GM18517 (cell line): Measurements from ENCODE around the gene PRDM11.

Source experiments
- ATAC-seq: cut with Tn5 transposase; IDR thresholded peaks from one replicate; pipeline ENCODE4 v1.9.1; 2021; ENCODE audit warnings: mild to moderate bottlenecking, moderate library complexity; ENCODE audit not compliant: unreplicated experiment

Gene PRDM11

DNA sequence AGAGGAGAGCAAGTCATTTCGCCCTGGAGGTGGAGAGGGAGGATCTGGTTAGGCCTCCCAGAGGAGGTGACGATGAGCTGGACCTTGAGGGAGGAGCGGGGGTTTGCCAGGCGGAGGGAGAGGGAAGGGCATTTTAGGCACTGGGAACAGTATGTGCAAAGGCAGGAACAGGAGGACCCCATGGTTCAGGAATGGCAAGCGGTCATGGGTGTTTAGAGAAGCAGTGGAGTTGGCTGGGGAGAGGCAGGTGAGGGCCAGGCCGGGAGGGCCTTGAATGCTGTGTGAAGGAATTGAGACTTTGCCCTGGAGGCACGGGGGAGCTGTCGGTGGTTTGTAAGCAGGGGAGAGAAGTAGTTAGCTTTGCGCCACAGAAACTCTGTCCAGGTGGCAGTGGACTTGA is 10.3 kb downstream of the PRDM11 start:
- no peak for ATAC-seq

DNA sequence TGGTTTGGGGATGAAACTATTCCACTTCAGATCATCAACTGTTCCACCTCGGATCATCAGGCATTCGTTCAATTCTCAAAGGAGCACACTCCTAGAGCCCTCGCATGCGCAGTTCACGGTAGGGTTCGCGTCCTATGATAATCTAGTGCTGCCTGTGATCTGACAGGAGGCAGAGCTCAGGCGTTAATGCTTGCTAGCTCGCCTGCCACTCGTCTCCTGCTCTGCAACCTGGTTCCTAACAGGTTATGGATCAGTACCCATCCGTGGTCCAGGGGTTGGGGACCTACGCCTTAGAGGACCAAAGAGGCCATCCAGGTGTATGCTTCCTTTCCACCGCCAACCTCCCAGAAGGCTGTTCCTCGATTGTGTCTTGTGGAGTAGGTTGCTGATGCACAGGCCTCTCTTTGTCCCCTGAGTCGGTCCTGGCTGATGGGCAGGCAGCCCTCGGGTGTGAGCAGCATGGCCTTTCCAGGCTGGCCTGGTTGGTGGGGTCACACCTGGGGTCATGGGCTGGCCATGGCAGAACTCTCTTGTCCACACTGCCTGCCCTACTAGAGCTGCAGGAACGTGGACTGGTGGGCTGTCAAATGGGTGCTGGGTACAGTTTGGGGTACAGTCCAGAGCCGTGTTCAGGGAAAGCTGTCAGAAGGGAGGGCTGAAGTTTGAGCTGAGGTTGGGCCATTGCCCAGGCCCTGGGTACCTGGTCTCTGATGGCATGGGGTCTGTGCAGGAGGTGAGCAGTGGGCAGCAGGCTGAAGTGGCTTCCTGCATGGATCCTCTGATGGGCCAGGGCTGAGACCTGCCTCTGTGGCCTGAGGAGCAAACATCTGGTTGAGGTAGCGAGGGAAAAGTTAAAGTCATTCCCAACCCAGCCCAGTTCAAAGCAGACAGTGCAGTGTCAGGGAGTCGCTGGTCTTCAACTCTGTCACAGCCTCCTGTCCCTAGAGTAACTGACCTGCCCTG is 11.1 kb downstream of the PRDM11 start:
- no peak for ATAC-seq

DNA sequence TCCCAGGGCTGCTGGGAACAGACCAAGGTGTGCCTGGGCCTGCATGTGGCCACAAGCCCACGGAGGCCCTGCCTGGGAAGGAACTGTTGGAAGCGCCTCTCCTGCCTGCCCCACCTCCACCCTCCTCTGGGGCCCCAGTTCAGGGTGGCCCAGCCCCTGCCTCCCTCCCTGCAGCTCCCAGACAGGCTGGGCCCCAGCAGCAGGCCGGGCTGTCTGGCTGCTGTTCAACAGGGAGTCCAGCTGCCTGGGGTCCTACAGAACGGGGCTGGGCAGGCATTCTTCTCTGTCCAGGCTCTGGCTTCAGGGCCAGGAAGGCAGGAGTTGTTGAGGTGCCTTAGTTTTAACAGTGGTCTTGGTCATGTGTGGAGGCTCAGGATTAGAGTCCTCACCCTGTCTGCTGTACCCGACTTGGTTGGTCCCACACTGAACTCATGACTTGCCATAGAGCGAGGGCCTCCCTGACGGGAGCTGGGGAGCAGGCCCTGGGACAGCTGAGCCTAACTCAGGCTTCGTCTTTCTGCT is 11.8 kb downstream of the PRDM11 start:
- no peak for ATAC-seq

DNA sequence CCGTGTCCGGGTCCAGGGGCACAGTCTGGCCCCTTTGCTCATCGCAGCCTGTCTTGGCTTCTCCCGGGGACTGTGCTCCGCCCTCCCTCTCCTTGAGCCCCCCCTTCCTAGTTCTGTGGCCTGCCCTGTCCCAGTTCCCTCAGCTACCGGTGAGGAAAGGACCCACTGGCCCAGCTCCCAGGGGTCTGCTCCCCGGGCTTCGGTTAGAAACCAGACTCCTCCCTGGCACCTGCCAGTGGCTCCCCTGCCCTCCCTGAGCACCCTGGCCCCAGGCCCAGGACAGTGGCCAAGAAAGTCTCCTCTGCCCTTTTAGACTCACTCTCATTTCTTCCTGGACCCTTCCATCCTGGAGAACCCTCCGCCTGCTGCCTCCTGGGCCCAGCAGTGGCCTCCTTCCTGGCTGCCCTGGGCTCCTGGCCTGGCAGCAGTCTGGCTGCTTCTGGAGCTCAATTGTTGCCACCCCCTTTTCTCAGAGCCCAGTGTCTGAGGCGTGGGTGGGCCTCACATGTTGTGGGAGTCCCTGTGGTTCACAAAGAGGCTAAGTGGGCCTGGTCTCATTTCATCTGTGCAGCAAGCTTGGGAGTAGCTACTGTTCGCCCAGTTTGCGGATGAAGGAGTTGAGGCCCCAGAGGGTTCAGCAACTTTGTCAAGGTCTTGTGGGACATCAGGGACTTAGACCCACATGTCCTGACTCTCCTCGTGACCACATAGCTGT is 12.6 kb downstream of the PRDM11 start:
- ATAC-seq, result no peak

DNA sequence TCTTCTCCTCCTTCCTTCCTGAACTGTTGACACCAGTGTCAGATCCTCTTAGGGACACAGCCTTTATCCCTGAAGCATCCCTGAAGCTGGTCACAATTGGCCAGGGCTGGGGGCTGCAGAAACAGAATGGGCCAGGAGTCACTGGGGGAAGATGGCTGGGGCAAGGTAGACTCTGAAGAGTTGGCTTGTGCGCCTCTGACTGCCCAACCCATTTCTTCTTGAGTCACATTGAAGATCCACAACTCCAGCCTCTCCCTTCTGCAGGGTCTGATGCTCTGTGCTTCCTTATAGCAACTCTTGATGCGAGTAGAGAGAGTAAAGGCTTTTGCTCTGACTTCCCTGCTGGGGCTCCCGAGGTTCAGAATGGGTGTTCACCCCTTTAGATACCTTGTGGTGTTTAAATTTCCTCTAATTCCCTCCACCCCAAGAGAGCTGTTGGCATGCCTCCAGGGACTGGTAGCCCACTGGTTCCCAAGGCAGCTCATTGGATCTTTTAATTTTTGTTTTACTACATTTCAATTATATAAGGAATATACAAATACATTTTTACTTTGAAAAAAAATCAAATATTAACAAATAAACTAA is 13.4 kb downstream of the PRDM11 start:
- ATAC-seq, result no peak

DNA sequence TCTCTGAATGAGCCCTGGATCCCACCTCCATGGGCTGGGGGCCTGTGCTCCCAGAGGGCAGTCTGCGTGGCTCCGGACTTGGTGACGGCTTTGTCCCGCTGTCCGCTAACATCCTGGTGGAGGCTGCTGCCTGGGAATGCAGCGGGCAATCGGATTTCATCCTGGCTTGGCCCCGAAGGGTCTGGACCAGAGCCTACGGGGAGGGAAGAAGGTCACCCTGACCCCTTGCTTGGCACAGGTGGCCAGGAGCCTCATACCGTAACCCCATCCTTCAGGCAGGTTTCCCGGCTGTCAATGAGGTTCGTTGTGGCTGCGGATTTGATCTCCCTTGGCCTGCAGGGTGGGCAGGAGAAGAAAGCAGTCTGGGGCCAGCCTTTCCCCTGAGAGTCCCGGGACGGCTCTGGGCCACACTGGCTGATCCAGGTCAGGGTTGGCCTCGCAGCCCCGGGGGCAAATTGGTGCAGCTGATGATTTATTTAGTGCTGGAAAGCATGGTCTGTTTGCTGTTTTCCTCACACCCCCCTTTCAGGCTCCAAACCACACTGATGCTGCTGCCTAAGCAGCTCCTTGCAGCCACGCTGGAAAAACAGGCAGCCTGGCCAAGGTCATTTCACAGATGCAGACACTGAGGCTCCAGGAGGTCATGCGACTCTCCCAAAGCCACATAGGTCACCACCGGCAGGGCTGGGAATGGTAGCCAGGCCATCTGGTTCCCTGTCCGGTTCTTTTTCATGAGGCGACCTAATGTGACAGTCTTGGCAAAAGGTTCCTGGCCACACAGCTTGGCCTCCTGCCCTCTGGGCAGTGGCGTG is 15.0 kb downstream of the PRDM11 start:
- ATAC-seq, result no peak

DNA sequence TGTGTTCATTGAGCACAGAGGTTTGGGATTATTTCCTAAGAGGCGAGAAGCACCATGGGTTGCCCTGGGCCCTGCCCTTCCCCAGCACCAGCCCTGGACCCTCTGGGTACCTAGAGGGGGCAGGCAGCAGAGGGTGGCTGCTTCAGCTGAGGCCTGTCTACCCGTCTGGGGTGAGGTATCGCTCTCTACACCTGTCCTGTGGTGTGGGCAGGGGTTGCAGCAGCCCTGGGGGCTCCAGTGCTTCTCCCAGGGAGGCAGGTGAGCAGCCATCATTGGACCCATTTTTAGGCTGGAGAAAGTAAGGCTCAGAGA is 15.6 kb downstream of the PRDM11 start:
- no peak for ATAC-seq

DNA sequence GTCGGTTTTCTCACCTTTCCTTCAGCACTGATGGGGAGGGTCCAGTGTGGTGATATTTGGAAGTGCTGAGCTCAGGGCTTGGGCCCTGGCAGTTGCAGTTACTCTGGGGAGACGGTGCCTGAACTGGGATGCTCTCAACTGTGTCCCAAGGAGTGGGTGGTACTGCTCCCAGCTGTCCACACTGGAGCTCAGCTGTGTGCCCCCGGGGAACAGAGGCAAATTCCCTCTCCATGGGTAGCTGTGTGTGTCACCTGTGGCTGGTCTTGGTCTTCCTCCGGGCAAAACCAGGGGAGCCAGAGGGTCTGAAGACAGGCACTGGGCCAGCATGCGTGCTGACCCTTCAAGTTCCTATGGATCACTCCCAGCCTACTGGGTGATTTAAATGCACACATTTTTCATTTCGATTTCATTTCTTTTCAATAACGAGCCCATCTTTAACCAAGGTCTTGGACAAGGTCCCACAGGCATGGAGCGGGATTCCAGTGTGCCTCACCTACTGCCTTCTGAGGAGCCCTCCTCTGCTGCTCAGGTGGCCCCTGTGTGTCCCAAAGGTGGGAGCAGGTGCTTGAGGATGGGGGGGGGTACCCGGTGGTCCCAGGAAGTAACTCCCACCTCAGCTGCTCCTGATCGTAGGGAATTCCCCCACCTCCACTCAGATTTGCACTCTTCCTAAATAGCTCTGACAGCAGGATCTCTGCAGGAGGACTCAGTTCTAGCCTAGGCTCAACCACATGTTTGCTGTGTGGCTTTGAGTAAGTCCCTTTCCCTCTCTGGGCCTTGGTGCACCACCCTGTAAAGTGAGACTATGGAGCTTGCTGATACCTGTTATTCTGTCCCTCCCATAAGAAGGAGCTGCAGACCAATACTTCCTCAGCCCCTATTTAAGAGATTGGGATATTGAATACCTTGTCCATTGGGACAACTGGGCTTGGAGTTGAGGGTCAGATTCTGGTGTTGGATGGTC is 16.8 kb downstream of the PRDM11 start:
- ATAC-seq, result no peak

DNA sequence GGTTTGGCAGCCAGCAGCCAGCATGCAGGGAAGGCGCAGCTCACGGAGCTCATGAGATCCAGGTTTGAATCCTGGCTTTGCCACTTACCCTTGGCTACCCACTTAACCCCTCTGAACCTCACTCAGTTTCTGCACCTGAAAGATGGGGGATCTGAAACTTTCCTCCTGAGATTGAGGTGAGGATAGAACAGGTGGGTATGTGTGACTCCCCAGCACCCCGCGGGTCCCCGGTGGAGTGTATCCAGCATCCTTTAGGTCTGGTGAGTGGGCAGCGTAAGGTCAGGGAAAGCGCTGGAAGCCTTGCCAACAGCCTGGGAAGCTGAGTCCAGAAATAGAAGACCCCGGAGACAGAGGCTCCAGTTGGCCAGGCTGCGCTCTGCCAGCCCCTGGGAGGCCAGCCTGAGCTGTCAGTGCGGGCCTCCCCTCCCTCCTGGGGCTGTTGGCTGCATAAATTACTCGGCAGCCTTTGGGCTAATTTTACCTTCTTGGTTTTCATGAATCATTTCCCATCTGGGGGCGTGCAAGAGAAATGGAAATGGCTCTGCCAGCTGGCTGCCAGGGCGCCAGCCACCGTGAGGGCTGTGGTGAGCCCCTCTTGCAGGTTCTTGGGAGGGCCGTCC is 17.6 kb downstream of the PRDM11 start:
- ATAC-seq, result no peak

DNA sequence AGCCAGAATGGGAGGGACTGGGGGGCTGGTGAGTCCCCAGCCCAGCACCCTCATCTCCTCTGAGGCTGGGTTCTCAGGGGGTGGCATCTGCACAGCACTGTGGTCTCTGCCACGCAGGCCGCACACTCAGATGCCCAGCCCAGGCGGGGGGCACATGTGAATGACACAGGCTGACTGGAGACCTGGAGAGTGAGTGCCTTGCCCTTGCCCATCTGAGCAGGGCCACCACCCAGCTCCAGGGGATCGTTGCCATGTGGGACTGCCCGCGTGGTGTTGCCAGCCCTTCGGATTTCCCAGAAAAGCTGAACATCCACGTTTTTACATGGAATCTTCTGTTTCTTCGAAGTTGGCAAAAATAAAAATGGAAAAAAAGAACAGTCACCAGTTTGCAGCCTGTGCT is 18.9 kb downstream of the PRDM11 start:
- no peak for ATAC-seq

DNA sequence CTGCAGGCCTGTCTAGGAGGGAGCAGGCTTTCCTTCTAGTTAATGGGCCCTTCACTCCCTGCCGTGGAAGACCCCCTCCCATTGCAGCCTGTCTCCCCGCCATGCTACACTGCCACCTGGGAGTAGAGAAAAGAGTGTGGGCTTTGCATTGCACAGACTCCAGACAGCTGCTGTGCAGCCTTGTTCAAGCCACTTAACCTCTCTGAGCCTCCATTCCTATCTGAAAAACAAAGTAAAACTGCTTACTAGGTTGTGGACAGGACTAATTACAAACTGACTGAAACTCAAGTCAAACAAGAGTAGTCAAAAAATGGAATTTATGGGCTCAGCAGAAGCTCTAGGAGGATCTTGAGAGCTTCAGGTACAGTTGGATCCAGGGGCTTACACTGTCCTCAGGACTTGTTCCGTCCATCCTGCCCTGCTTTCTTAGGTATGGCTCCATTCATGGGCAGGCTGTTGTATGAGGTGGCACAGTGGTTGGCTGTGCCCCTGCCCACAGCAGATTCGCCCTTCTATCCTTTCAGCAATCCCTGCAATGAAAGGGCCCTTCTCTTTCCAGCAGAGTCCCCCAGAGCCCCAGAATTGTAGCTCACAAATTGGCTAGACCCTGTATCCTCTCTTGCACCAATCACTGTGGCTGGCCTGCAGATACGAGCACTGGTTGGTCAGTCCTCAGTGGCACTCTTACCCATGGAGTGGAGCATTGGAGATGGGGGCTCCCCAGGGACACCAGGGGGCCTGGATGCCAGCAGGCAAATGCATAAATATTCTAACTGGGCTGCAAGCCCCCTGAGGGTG is 19.6 kb downstream of the PRDM11 start:
- no peak for ATAC-seq

DNA sequence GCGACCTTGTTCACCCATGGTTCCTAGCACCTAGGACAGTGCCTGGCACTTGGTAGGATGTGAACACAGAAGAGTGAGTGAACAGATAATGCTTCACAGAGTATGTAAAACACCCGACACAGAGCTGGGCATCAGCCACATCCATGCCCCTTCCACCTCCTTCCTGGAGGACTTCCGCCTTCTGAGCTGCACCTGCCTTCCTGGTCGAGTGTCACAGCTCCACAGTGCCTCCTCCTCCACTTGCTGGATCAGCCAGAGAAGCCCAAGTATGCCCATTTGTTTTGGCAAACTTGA is 20.1 kb downstream of the PRDM11 start:
- ATAC-seq, result no peak

DNA sequence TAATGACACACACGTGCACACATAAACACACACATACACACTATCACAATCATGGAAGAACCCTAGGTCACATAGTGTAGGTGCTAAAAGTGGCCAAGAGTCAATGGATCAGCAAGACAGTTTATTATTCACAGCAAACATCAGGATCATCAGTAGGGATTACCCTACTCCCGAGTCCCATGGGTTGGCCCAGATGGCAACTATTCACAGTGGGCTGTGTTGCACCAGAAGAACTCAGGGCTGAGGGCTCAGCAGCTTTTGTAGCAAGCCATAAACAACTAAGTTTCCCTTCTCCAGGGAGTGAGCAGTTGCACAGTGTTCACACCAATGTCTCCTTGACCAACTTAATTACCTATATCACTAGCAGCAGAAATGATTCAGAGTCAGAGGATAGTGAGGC is 20.8 kb downstream of the PRDM11 start:
- no peak for ATAC-seq

DNA sequence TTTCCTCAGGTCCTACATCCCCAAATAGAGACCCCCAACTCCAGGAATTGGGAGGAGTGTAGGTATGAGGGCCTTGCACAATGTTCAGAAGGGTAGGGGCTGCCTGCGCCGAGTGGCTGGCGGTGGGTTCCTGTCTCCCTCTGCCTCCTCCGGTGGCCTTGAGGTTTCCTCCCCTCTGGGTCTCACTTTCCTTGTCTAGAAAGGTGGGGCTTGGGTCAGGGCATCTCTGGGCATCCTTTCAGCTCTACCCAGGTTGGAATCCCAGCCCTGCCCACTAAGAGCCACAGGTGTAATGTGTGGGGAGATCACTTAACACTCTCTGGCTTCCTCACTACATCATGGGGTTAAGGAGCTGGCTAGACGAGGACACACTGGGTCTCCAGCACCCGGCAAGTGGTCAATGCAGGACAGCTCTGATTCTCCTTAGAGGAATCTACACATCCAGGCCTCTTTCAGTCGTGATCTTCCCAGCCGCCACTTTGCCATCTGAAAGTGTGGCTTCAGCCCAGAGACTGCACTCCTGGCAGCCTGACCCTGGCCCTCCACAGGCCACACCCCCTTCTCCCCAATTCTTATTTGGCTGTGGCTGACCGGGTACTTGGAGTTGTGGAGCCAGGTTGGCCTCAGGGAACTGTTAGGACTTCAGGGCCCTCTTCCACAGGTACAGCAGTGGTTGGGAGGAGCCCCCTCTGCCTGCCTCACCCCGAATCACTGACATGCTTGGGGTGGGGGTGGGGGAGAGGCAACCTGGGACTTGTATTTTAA is 22.1 kb downstream of the PRDM11 start:
- no peak for ATAC-seq

DNA sequence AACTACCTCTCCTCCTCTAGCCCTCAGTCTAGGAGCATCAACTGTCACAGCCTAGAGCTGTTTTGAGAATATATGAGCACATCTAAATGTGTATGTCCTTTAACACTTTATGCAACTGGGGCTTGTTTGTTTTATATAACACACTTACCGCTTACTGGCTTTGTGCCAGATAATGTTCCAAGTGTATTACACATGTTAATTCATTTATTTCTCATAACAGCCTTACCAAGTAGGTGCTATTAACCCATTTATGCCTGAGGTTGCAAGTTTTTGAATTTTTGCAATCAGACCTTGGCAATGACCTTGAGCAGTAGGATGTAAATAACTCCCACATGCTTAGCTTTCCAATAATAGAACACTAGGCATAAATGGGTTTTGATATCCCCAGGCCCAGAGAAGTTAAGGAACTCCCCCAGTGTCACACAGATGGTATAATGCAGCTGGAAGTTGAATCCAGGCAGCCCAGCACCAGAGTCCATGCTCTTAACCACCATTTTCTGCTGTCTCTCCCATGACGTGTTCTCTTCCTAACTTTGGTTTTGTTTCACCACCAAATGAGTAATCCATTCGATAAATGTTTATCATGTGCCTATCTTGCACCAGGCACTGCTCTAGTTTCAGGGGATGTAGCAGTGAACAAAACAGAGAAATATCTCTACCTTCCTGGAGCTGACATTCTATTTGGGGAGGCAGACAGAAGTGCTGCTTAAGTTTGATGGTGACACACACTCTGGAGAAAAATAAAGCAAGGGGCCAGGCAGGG is 23.1 kb downstream of the PRDM11 start:
- ATAC-seq, result no peak

DNA sequence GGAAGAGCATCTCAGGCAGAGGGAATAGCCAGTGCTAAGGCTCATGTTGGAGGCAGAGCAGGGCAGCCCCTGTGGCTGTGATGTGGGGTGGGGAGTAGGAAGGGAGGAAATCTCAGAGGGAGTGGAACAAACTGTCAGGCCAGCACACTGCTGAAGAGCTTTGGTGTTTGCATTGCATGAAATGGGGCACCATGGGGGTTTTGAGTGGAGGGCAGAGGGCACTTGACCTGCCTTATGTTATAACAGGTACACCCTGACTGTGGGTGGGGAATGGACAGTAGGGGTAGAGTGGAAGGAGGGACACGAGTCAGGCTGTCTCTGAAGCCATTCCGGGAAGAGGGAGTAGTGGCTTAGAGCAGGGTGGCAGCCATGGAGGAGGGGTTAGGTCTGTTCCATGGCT is 24.0 kb downstream of the PRDM11 start:
- no peak for ATAC-seq

DNA sequence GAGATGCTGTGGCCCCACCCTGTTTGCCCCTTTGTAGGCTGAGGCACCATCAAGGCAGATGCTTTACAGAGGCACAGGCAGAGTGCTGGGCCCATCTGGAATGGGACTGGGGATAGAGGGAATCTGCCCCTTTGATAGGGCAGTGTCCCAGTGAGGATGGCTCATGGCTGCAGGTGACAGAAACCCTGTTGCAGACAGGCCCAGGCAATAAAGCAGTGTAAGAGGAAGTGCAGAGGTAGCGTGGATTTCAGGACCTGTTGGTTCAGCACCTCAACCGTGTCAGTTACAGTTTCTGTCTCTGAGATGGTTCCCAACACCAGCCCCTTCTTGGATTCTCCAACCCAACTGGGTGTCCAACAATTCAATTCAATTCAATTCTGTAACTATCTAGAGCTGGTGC is 25.1 kb downstream of the PRDM11 start:
- ATAC-seq, result no peak
